Gastrocnemius medialis (tissue), 4 donors: Measurements from ENCODE around the gene SEC14L1. TPM values are rescaled to one million over a fixed set of nuclear protein-coding genes. Genes with fewer than 3 reads are reported as not detected.

Experiments used
- ATAC-seq, 2 donors: fragments of 150-250 bp; one replicate each; pipeline ENCODE4 v1.9.1; 2016
- DNase-seq, 2 donors: peaks; one replicate each; pipeline ENCODE4 v3.0.0-alpha.2; 2019
- H3K27ac ChIP-seq, 4 donors: fragments of 200-600 bp; sonication (generic); 1 replicate in 1 of 4; 2 replicates in 3 of 4; pipeline ENCODE4 v1.5.1; 2016 to 2018; ENCODE audit warnings: mild to moderate bottlenecking in 2 of 4, moderate library complexity in 1 of 4
- H3K27me3 ChIP-seq, 3 donors: fragments of 200-600 bp; sonication (generic) in 2 of 3; 1 replicate in 1 of 3; 2 replicates in 2 of 3; pipeline versions ENCODE4 v1.5.1 to v1.6.0; 2016 to 2019; ENCODE audit warnings: mild to moderate bottlenecking in 1 of 3, moderate library complexity in 1 of 3
- H3K36me3 ChIP-seq, 2 donors: fragments of 200-600 bp; sonication (generic) in 1 of 2; one replicate each; pipeline ENCODE4 v1.5.1; 2017 to 2018
- H3K4me1 ChIP-seq, 2 donors: fragments of 200-600 bp; sonication (generic) in 1 of 2; one replicate each; pipeline ENCODE4 v1.5.1; 2016 to 2017; ENCODE audit warnings: mild to moderate bottlenecking in 2 of 2
- H3K4me3 ChIP-seq, 4 donors: fragments of 200-600 bp; sonication (generic) in 3 of 4; 1 replicate in 1 of 4; 2 replicates in 3 of 4; pipeline ENCODE4 v1.5.1; 2016 to 2019; ENCODE audit warnings: mild to moderate bottlenecking in 2 of 4
- H3K9me3 ChIP-seq, 3 donors: fragments of 200-600 bp; sonication (generic) in 2 of 3; 1 replicate in 1 of 3; 2 replicates in 2 of 3; pipeline ENCODE4 v1.5.1; 2016 to 2019
- CTCF ChIP-seq, 5 experiments: fragments of 450-650 bp in 3 of 5; fragments of 200-600 bp in 2 of 5; sonication (generic) in 2 of 5; IDR thresholded peaks in 4 of 5; conservative IDR thresholded peaks in 1 of 5; 1 replicate in 4 of 5; 2 replicates in 1 of 5; pipeline ENCODE4 v1.5.1; 2016 to 2019; ENCODE audit warnings: antibody characterized with exemption in 5 of 5, mild to moderate bottlenecking in 3 of 5, moderate library complexity in 3 of 5
- POLR2A ChIP-seq, 2 donors: fragments of 450-650 bp; IDR thresholded peaks; one replicate each; pipeline ENCODE4 v1.6.1; 2017; ENCODE audit warnings: antibody characterized with exemption in 2 of 2, mild to moderate bottlenecking in 2 of 2, moderate library complexity in 2 of 2
- in situ Hi-C, 4 donors: fragments of 200-750 bp; cut with MboI; loops; one replicate each; pipeline versions ENCODE4 v1.15.0 to v1.8.0; 2017; ENCODE audit warnings: low sequenced_read_pairs in 4 of 4
- intact Hi-C: fragments of 100-400 bp; cut with DNase I; formaldehyde crosslinking; loops from one replicate; pipeline ENCODE4 v1.15.1; 2023; ENCODE audit warnings: low total_unique reads
- total RNA-seq, 4 donors: library from RNA; depleted of rRNA; stranded (reverse); fragments of >200 nt; gene quantifications; one replicate each; pipeline versions ENCODE4 v1.1.0 to v1.2.3, GENCODE V29; 2016

The SEC14L1 gene
- total RNA-seq, 4 donors from 2014 or later = 55.0 to 94.1 (median 73.7) TPM

- H3K27ac ChIP-seq = peak overlapping the region in 2 of 4 donors; percentile 9 to 24
- in situ Hi-C loops = no loop called here
- intact Hi-C loops = no loop called here
- no peak overlapping the region for H3K4me3 ChIP-seq
- DNase-seq (no peak), ATAC-seq (no peak)
- TF ChIP-seq CTCF (IDR thresholded peaks at IDR 0.05 in 4 of 5, conservative IDR thresholded peaks at IDR 0.05 in 1 of 5) (no peak), POLR2A (IDR thresholded peaks at IDR 0.05) (no peak)
- H3K36me3 ChIP-seq = peaks cover 0 to 18% of the 10 kb centered on the region in 2 donors
- no peaks in the 10 kb centered on the region for H3K27me3 ChIP-seq
- peaks cover 31 to 45% of the 10 kb centered on the region in 2 donors for H3K4me1 ChIP-seq
- peaks cover 0 to 7% (median 0%) of the 10 kb centered on the region in 3 donors for H3K9me3 ChIP-seq
Measured at GRCh38 chr17:77173104-77173503, 32.3 kb downstream of the SEC14L1 start.

- no peaks in the 10 kb centered on the region for H3K27me3 ChIP-seq
- in situ Hi-C loops = no loop called here
- TF ChIP-seq POLR2A (IDR thresholded peaks at IDR 0.05) (no peak), CTCF (IDR thresholded peaks at IDR 0.05 in 4 of 5, conservative IDR thresholded peaks at IDR 0.05 in 1 of 5) (no peak)
- DNase-seq (no peak), ATAC-seq (no peak)
- peaks cover 0 to 7% (median 0%) of the 10 kb centered on the region in 3 donors for H3K9me3 ChIP-seq
- peaks cover 0 to 15% of the 10 kb centered on the region in 2 donors for H3K36me3 ChIP-seq
- H3K4me3 ChIP-seq = no peak overlapping the region
- H3K27ac ChIP-seq = no peak overlapping the region
- peaks cover 40 to 55% of the 10 kb centered on the region in 2 donors for H3K4me1 ChIP-seq
- intact Hi-C loops = no loop called here
Measured at GRCh38 chr17:77174928-77175661, 34.3 kb downstream of the SEC14L1 start.

GRCh38 chr17:77177002-77177741 is 36.4 kb downstream of the SEC14L1 start:
- no peak for ATAC-seq
- Histone ChIP-seq H3K9me3 (peaks cover 0 to 7% (median 0%) of the 10 kb centered on the region in 3 donors), H3K27me3 (no peaks in the 10 kb centered on the region), H3K4me1 (peaks cover 45 to 68% of the 10 kb centered on the region in 2 donors), H3K4me3 (no peak overlapping the region), H3K27ac (peak overlapping the region; percentile 27 to 80 (median 41)), H3K36me3 (peaks cover 0 to 15% of the 10 kb centered on the region in 2 donors)
- no peak for DNase-seq
- intact Hi-C loops (no loop called here), in situ Hi-C loops (no loop called here)
- TF ChIP-seq CTCF (IDR thresholded peaks at IDR 0.05 in 4 of 5, conservative IDR thresholded peaks at IDR 0.05 in 1 of 5) (no peak), POLR2A (IDR thresholded peaks at IDR 0.05) (no peak)

DNA sequence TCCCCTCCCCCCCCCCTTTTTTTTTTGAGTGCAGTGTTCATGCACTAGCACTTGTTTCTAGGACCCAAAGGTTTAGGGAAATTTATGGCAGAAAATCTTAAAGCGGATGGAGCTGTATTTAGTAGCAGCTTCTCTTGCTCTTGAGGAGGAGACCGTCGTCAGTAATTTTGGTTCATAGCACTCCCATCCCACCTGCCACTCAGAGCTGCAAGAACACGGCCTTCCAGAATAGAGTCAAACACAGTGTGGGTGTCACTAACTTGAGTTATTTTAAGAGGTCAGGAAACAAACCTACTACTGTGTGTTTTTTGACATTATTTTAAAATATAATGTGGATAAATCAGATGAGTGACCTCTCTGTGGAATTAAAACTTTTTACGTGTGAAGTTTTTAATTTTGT is 37.3 kb downstream of the SEC14L1 start:
- intact Hi-C loops (no loop called here), in situ Hi-C loops (no loop called here)
- Histone ChIP-seq H3K36me3 (peaks cover 0 to 15% of the 10 kb centered on the region in 2 donors), H3K4me3 (no peak overlapping the region), H3K4me1 (peaks cover 54 to 68% of the 10 kb centered on the region in 2 donors), H3K27me3 (no peaks in the 10 kb centered on the region), H3K27ac (peak overlapping the region; percentile 27 to 80 (median 42)), H3K9me3 (peaks cover 0 to 7% (median 0%) of the 10 kb centered on the region in 3 donors)
- peak in 1 of 2 donors; percentile 57 for ATAC-seq
- TF ChIP-seq CTCF (IDR thresholded peaks at IDR 0.05 in 4 of 5, conservative IDR thresholded peaks at IDR 0.05 in 1 of 5) = no peak
- TF ChIP-seq POLR2A (IDR thresholded peaks at IDR 0.05) = no peak
- DNase-seq = no peak
